GM19324 (cell line): Measurements from ENCODE around the gene IL25.
"Not testable (repeated sequence)": the region's sequence is repeated elsewhere in the genome, so short reads cannot be mapped to it uniquely, and the experiment has no call there.

Experiments used
- ATAC-seq: cut with Tn5 transposase; IDR thresholded peaks from one replicate; pipeline ENCODE4 v1.9.1; 2021; ENCODE audit warnings: mild to moderate bottlenecking, moderate library complexity; ENCODE audit not compliant: unreplicated experiment, low FRiP score

The IL25 gene

GRCh38 chr14:23372509-23372908, at the start of gene IL25:
Gene IL25 (plus strand): TSS chr14:23372809.
- no peak for ATAC-seq

GRCh38 chr14:23323838-23324454, 48.7 kb upstream of the IL25 start:
- no peak for ATAC-seq

GRCh38 chr14:23324455-23324846, 48.2 kb upstream of the IL25 start:
- ATAC-seq: no peak

GRCh38 chr14:23324993-23325392, 47.6 kb upstream of the IL25 start:
- no peak for ATAC-seq

- ATAC-seq: not testable (repeated sequence)
Observed at GRCh38 chr14:23325746-23326145, 46.9 kb upstream of the IL25 start.

- no peak for ATAC-seq
Observed at GRCh38 chr14:23326491-23327332, 45.9 kb upstream of the IL25 start.

- no peak for ATAC-seq
Observed at GRCh38 chr14:23327947-23328744, 44.5 kb upstream of the IL25 start.

- ATAC-seq: no peak
Observed at GRCh38 chr14:23335623-23336022, 37.0 kb upstream of the IL25 start.

GRCh38 chr14:23339506-23340268, 32.9 kb upstream of the IL25 start:
- no peak for ATAC-seq

GRCh38 chr14:23344481-23344880, 28.1 kb upstream of the IL25 start:
- no peak for ATAC-seq

- no peak for ATAC-seq
Observed at GRCh38 chr14:23345987-23346692, 26.5 kb upstream of the IL25 start.

GRCh38 chr14:23346693-23347405, 25.8 kb upstream of the IL25 start:
- ATAC-seq: no peak

GRCh38 chr14:23347406-23348296, 25.0 kb upstream of the IL25 start:
- no peak for ATAC-seq

- ATAC-seq: no peak
Observed at GRCh38 chr14:23348297-23348655, 24.3 kb upstream of the IL25 start.

GRCh38 chr14:23349156-23349845, 23.3 kb upstream of the IL25 start:
- ATAC-seq: no peak

- no peak for ATAC-seq
Observed at GRCh38 chr14:23351681-23352505, 20.7 kb upstream of the IL25 start.
